Measurements from ENCODE around the gene PROM1.

PROM1 gene

GRCh38 chr4:16066586-16067128 is 17.2 kb downstream of the PROM1 start:
- no peak for DNase-seq (ENCODE audit: low read depth)
- TF ChIP-seq, protein P1, sequence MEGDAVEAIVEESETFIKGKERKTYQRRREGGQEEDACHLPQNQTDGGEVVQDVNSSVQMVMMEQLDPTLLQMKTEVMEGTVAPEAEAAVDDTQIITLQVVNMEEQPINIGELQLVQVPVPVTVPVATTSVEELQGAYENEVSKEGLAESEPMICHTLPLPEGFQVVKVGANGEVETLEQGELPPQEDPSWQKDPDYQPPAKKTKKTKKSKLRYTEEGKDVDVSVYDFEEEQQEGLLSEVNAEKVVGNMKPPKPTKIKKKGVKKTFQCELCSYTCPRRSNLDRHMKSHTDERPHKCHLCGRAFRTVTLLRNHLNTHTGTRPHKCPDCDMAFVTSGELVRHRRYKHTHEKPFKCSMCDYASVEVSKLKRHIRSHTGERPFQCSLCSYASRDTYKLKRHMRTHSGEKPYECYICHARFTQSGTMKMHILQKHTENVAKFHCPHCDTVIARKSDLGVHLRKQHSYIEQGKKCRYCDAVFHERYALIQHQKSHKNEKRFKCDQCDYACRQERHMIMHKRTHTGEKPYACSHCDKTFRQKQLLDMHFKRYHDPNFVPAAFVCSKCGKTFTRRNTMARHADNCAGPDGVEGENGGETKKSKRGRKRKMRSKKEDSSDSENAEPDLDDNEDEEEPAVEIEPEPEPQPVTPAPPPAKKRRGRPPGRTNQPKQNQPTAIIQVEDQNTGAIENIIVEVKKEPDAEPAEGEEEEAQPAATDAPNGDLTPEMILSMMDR (conservative IDR thresholded peaks at IDR 0.05; ENCODE audit: low read depth, low read length) = no peak
- no peak overlapping the region for H3K4me3 ChIP-seq (ENCODE audit: low read depth, low read length)

GRCh38 chr4:16065066-16065465 is 18.8 kb downstream of the PROM1 start:
- TF ChIP-seq, protein P1 (conservative IDR thresholded peaks at IDR 0.05; ENCODE audit: low read depth, low read length) = no peak
- DNase-seq (ENCODE audit: low read depth) = no peak
- H3K4me3 ChIP-seq (ENCODE audit: low read depth, low read length) = no peak overlapping the region

GRCh38 chr4:16062601-16063000 is 21.2 kb downstream of the PROM1 start:
- no peak for DNase-seq (ENCODE audit: low read depth)
- no peak overlapping the region for H3K4me3 ChIP-seq (ENCODE audit: low read depth, low read length)
- TF ChIP-seq, protein P1 (conservative IDR thresholded peaks at IDR 0.05; ENCODE audit: low read depth, low read length) = no peak

DNA sequence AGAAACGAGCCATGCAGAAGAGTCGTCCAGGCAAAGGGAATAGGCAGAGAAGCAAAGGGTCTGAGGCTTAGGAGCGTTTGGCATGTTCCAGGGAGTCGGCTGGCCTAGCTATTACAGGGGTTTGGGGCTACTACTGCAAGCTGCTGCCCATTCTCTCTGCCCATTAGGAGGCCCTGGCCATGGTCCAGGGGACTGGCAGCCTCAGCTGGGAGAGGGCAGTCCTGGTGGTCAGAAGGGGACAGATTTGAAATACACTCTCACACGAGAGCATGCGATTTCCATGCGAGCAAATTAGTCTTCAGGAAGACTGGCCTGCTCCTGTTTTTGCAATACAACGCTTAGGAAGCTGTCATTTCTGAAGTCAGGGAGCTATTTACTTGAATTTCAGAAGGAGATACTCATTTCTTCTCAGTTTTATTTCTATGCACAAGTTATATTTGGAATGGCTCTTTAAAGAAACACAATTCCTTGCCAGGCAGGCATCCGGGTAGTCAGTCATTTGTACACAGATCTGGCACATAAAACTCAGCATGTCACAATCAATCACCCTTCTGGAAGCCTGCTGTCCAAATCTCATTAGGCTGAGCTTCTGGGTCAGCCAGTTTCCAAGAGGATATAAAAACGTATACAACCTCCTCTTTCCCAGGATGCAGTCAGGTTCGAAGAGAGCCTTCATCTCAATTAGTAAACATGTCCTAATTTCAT is 27.0 kb downstream of the PROM1 start:
- H3K4me3 ChIP-seq (ENCODE audit: low read depth, low read length) = no peak overlapping the region
- TF ChIP-seq, protein P1 (conservative IDR thresholded peaks at IDR 0.05; ENCODE audit: low read depth, low read length) = no peak
- no peak for DNase-seq (ENCODE audit: low read depth)

DNA sequence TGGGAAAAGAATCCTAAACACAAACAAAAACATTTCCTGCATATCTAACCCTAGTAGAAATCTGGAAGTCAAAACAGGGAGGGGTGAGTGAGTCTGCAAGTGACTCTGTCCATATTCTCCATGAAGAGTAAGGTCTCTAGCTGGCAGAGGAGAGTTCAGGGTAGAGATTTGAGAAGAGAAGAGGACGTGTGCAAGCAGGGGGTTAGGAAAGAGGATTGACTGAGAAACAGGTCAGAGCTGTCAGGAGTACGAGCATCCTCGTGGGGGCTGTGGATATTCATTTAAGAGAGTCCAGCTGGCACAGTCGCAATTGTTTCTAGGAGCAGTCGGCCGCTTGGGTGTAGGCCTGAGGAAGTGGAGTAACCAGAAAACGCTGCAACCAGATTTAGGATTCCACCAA is 27.9 kb downstream of the PROM1 start:
- no peak overlapping the region for H3K4me3 ChIP-seq (ENCODE audit: low read depth, low read length)
- DNase-seq (ENCODE audit: low read depth) = no peak
- TF ChIP-seq, protein P1 (conservative IDR thresholded peaks at IDR 0.05; ENCODE audit: low read depth, low read length) = no peak

- TF ChIP-seq, protein P1 (conservative IDR thresholded peaks at IDR 0.05; ENCODE audit: low read depth, low read length) = no peak
- H3K4me3 ChIP-seq (ENCODE audit: low read depth, low read length) = no peak overlapping the region
- no peak for DNase-seq (ENCODE audit: low read depth)
Observed at GRCh38 chr4:16055471-16055870, 28.4 kb downstream of the PROM1 start.

- no peak for DNase-seq (ENCODE audit: low read depth)
- TF ChIP-seq, protein P1 (conservative IDR thresholded peaks at IDR 0.05; ENCODE audit: low read depth, low read length) = no peak
- H3K4me3 ChIP-seq (ENCODE audit: low read depth, low read length) = no peak overlapping the region
Observed at GRCh38 chr4:16052939-16053338, 30.9 kb downstream of the PROM1 start.

All from choroid plexus epithelial cell (primary cell).